SU-DHL-6 (cell line): ENCODE results near the gene EMILIN1.

Experiments used
- H2AFZ ChIP-seq: fragments of 200-600 bp; sonication (generic); 2 replicates; pipeline ENCODE4 v1.6.1; 2014; ENCODE audit warnings: low read depth, mild to moderate bottlenecking, moderate library complexity, mixed read lengths, antibody characterized with exemption, low read length; ENCODE audit not compliant: severe bottlenecking
- H3F3A ChIP-seq: fragments of 200-600 bp; shearing (Covaris generic); 2 replicates; pipeline ENCODE4 v1.6.0; 2016; ENCODE audit warnings: antibody characterized with exemption, mild to moderate bottlenecking; ENCODE audit not compliant: insufficient read depth
- H3K27ac ChIP-seq: fragments of 200-600 bp; sonication (generic); 2 replicates; pipeline ENCODE4 v1.5.1; 2016; ENCODE audit warnings: low read depth, mild to moderate bottlenecking, low read length, moderate library complexity, mixed read lengths
- H3K27me3 ChIP-seq: fragments of 200-600 bp; sonication (generic), shearing (Covaris generic); 2 replicates; pipeline ENCODE4 v1.6.0; 2014; ENCODE audit warnings: mild to moderate bottlenecking, low read length
- H3K36me3 ChIP-seq: fragments of 200-600 bp; sonication (generic); 2 replicates; pipeline ENCODE4 v1.6.1; 2014; ENCODE audit warnings: mild to moderate bottlenecking, low read length, mixed read lengths
- H3K4me2 ChIP-seq: fragments of 300-600, 200-600 bp; shearing (Covaris generic), sonication (generic); 2 replicates; pipeline ENCODE4 v1.6.0; 2014; ENCODE audit warnings: low read length, low read depth, mild to moderate bottlenecking; ENCODE audit not compliant: poor library complexity, severe bottlenecking
- H3K4me3 ChIP-seq: fragments of 200-600 bp; sonication (generic); 2 replicates; pipeline ENCODE4 v1.5.1; 2014; ENCODE audit warnings: antibody characterized with exemption, low read length, mild to moderate bottlenecking, mixed read lengths; ENCODE audit not compliant: insufficient read depth, poor library complexity, severe bottlenecking
- H3K79me2 ChIP-seq: fragments of 200-600 bp; sonication (generic); 2 replicates; pipeline ENCODE4 v1.6.1; 2014; ENCODE audit warnings: mild to moderate bottlenecking, low read length, moderate library complexity; ENCODE audit not compliant: insufficient read depth
- H3K9ac ChIP-seq: fragments of 200-600 bp; sonication (generic); 2 replicates; pipeline ENCODE4 v1.7.0; 2014; ENCODE audit warnings: mild to moderate bottlenecking, low read length
- H3K9me2 ChIP-seq: fragments of 200-600 bp; sonication (generic); replicated peaks from 2 replicates; pipeline ENCODE4 v1.6.1; 2014; ENCODE audit warnings: low read length; ENCODE audit not compliant: insufficient read depth
- H3K9me3 ChIP-seq: fragments of 200-600 bp; sonication (generic); 2 replicates; pipeline ENCODE4 v1.6.1; 2014; ENCODE audit warnings: low read length, mixed read lengths; ENCODE audit not compliant: insufficient read depth
- H4K20me1 ChIP-seq: fragments of 200-600 bp; sonication (generic); 2 replicates; pipeline ENCODE4 v1.6.1; 2014; ENCODE audit warnings: low read depth, mild to moderate bottlenecking, antibody characterized with exemption, low read length, moderate library complexity, mixed read lengths
- CTCF ChIP-seq: fragments of 200-600 bp; sonication (generic); IDR thresholded peaks from one replicate; pipeline ENCODE4 v1.5.1; 2017; ENCODE audit warnings: antibody characterized with exemption, mild to moderate bottlenecking, low read length, moderate library complexity; ENCODE audit not compliant: insufficient read depth, poor library complexity, severe bottlenecking
- EZH2phosphoT487 ChIP-seq: fragments of 200-600 bp; sonication (generic), shearing (Covaris generic); conservative IDR thresholded peaks from 2 replicates; pipeline ENCODE4 v1.6.1; 2018; ENCODE audit warnings: mild to moderate bottlenecking, antibody characterized with exemption, low read length, moderate library complexity, mixed read lengths

The EMILIN1 gene

GRCh38 chr2:27042159-27042661, 36.2 kb upstream of the EMILIN1 start:
- no peak overlapping the region for H3K4me3 ChIP-seq
- H3K36me3 ChIP-seq: no peaks in the 10 kb centered on the region
- no peaks in the 10 kb centered on the region for H3K27me3 ChIP-seq
- H3K4me2 ChIP-seq: no peak overlapping the region
- H3K9ac ChIP-seq: no peak overlapping the region
- H3K79me2 ChIP-seq: no peaks in the 10 kb centered on the region
- no peaks in the 10 kb centered on the region for H3K9me3 ChIP-seq
- no peak overlapping the region for H2AFZ ChIP-seq
- peak overlapping the region; percentile 14; the same call in 1 of the 2 replicates for H3K27ac ChIP-seq
- no peaks in the 10 kb centered on the region for H4K20me1 ChIP-seq
- peaks cover 2% of the 10 kb centered on the region; the same call in 1 of the 2 replicates for H3F3A ChIP-seq
- H3K9me2 ChIP-seq: no peaks in the 10 kb centered on the region
- TF ChIP-seq CTCF: no peak
- TF ChIP-seq EZH2phosphoT487: no peak

- no peak overlapping the region for H2AFZ ChIP-seq
- no peaks in the 10 kb centered on the region for H3K79me2 ChIP-seq
- no peaks in the 10 kb centered on the region for H3K27me3 ChIP-seq
- H3K9me2 ChIP-seq: no peaks in the 10 kb centered on the region
- H4K20me1 ChIP-seq: no peaks in the 10 kb centered on the region
- no peak overlapping the region for H3K9ac ChIP-seq
- H3F3A ChIP-seq: peaks cover 8% of the 10 kb centered on the region; the same call in 1 of the 2 replicates
- TF ChIP-seq EZH2phosphoT487 (no peak), CTCF (no peak)
- no peak overlapping the region for H3K4me3 ChIP-seq
- H3K4me2 ChIP-seq: no peak overlapping the region
- no peak overlapping the region for H3K27ac ChIP-seq
- no peaks in the 10 kb centered on the region for H3K36me3 ChIP-seq
- H3K9me3 ChIP-seq: no peaks in the 10 kb centered on the region
Observed at GRCh38 chr2:27042985-27043634, 35.3 kb upstream of the EMILIN1 start.

- Histone ChIP-seq H3K79me2 (no peaks in the 10 kb centered on the region), H3K9me3 (no peaks in the 10 kb centered on the region), H2AFZ (peak overlapping the region; percentile 70), H3K9ac (peak overlapping the region; percentile 69), H3K9me2 (no peaks in the 10 kb centered on the region), H3K27ac (no peak overlapping the region), H3K36me3 (no peaks in the 10 kb centered on the region), H3K4me2 (peak overlapping the region; percentile 84), H3F3A (peaks cover 11% of the 10 kb centered on the region), H3K4me3 (peak overlapping the region; percentile 48), H3K27me3 (no peaks in the 10 kb centered on the region), H4K20me1 (no peaks in the 10 kb centered on the region)
- TF ChIP-seq EZH2phosphoT487 (no peak), CTCF (no peak)
Observed at GRCh38 chr2:27049422-27050280, 28.8 kb upstream of the EMILIN1 start.
